GM23248 (cell line): ENCODE measurements around the gene PDE4B.

ENCODE experiments used
- EZH2 ChIP-seq: fragments of 200-600 bp; sonication (generic); IDR thresholded peaks from 2 replicates; pipeline ENCODE4 v1.6.1; 2018; ENCODE audit warnings: antibody characterized with exemption, mild to moderate bottlenecking; ENCODE audit not compliant: insufficient read depth, poor library complexity, severe bottlenecking
- EZH2phosphoT487 ChIP-seq: fragments of 200-600 bp; sonication (generic); IDR thresholded peaks from 2 replicates; pipeline ENCODE4 v1.6.1; 2018; ENCODE audit warnings: antibody characterized with exemption, moderate library complexity, mild to moderate bottlenecking, low read depth; ENCODE audit not compliant: insufficient read depth

DNA sequence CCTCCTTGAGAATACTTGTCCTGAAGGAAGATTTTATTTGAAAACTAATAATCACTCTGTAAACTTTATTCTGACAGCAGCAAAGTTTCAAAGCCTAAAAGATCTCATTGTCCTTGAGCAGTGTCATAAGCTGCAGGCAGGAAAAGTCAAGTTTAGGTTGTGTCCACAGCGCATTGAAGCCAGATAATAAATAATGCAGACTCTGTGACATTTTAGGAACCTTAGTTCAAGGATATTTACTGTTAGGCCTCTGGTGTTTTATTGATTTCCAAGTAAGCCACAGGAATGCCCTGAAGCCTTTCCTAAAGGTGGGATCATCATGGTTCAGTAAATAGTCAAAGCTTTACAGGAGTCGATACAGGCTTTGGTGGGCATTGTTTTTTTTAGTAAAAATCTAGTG lies 384.8 kb downstream of the PDE4B start:
- TF ChIP-seq EZH2 (no peak), EZH2phosphoT487 (no peak)
